ENCODE results near the gene CHRNB2.

GRCh38 chr1:154626456-154627256 lies 59.1 kb downstream of the CHRNB2 start:
- TF ChIP-seq EZH2 (IDR thresholded peaks at IDR 0.05; ENCODE audit: low read depth, low read length, severe bottlenecking) (no peak), CTCF (IDR thresholded peaks at IDR 0.05; ENCODE audit: control extremely low read depth in 1 of 3, insufficient read depth in 1 of 3, low read depth in 1 of 3, low read length in 3 of 3) (no peak), HDAC2 (IDR thresholded peaks at IDR 0.05; ENCODE audit: borderline replicate concordance in 1 of 2, low read depth in 2 of 2, low read length in 2 of 2) (no peak), POLR2A (IDR thresholded peaks at IDR 0.05; ENCODE audit: control extremely low read depth in 1 of 2, low read depth in 2 of 2, low read length in 2 of 2) (no peak), ZNF274 (IDR thresholded peaks at IDR 0.05; ENCODE audit: borderline replicate concordance, extremely low read depth, low read length) (no peak), CBX8 (IDR thresholded peaks at IDR 0.05; ENCODE audit: borderline replicate concordance, low read depth, low read length) (no peak), GABPA (IDR thresholded peaks at IDR 0.05; ENCODE audit: borderline replicate concordance, insufficient read depth, low read length) (no peak)

Measured in H1 (cell line).